DND-41 (cell line): ENCODE data around the gene CTBP2.

Experiments
- CTCF ChIP-seq: IDR thresholded peaks from 2 replicates; pipeline ENCODE4 v1.5.1; 2012; ENCODE audit warnings: borderline replicate concordance, low read length, moderate library complexity, mild to moderate bottlenecking; ENCODE audit not compliant: poor library complexity, severe bottlenecking; ENCODE audit errors: extremely low read depth
- EZH2 ChIP-seq: IDR thresholded peaks from 3 replicates; pipeline ENCODE4 v1.6.1; 2012; ENCODE audit warnings: borderline replicate concordance, low read depth, mild to moderate bottlenecking, moderate library complexity, low read length, inconsistent platforms; ENCODE audit not compliant: severe bottlenecking

DNA sequence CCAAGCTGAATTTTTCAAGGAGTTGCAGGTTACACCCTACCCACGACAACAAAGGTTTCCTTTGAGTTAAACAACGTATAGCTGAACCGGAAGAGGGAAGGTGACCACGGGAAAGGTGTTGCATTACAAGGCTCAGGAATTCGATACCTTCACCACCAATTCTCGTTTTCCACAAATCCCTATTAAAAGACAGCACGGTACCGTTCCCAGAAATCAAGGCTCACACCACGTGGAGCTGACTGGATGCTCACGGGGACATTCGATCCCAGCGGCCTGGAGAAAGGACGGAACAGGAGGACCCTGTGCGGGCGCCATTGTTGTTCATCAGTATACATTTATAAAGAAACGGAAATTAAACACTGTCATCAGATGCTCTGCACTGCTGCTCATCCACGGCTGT lies 56.4 kb downstream of the CTBP2 start:
- TF ChIP-seq CTCF (no peak), EZH2 (no peak)
